A549 (cell line): ENCODE data around the gene FAM174C. TPM values are rescaled to one million over a fixed set of nuclear protein-coding genes. Genes with fewer than 3 reads are reported as not detected.

Experiments
- ATAC-seq, 2 experiments: fragments of 200-7000 bp in 1 of 2; fragments of >200 bp in 1 of 2; cut with Nextera tagmentation in 1 of 2; cut with Tn5 transposase in 1 of 2; 3 replicates each; pipeline versions ENCODE4 v1.8.0 to v1.9.1; 2018 to 2020; ENCODE audit warnings: mild to moderate bottlenecking in 1 of 2, moderate library complexity in 1 of 2
- CTCF ChIA-PET: fragments of 300-600 bp; sonication (Branson Sonifier 250); formaldehyde crosslinking; extraction: SDS; loops from one replicate; lab custom pipeline; 2021; ENCODE audit warnings: antibody characterized with exemption, inconsistent platforms; lab: Yijun Ruan, JAX
- POLR2A ChIA-PET: fragments of 350-600 bp; formaldehyde crosslinking; extraction: SDS; loops from one replicate; lab custom pipeline; 2021; ENCODE audit warnings: antibody characterized with exemption, inconsistent platforms; lab: Yijun Ruan, JAX
- DNase-seq, 2 experiments: peaks; one replicate each; pipeline versions ENCODE4 v3.0.0 to v3.0.0-alpha.2; 2011 to 2016; ENCODE audit warnings: low read depth in 1 of 2, low spot score in 1 of 2
- FAIRE-seq: peaks from 2 replicates; lab custom pipeline; 2011; peaks lifted over from hg19 to GRCh38; lab: Jason Lieb, UNC
- H3K27ac ChIP-seq, 2 experiments: fragments of >200 bp; sonication (Bioruptor Twin); formaldehyde crosslinking; 3 replicates each; pipeline ENCODE4 v1.5.1; 2016 to 2017
- H3K4me1 ChIP-seq: fragments of >200 bp; sonication (Bioruptor Twin); formaldehyde crosslinking; 3 replicates; pipeline ENCODE4 v1.6.1; 2016
- H3K4me2 ChIP-seq: fragments of >200 bp; sonication (Bioruptor Twin); formaldehyde crosslinking; 3 replicates; pipeline ENCODE4 v1.6.1; 2016
- H3K4me3 ChIP-seq: fragments of >200 bp; sonication (Bioruptor Twin); formaldehyde crosslinking; 3 replicates; pipeline ENCODE4 v1.5.1; 2016
- H3K9me3 ChIP-seq: fragments of >200 bp; sonication (Bioruptor Twin); formaldehyde crosslinking; 3 replicates; pipeline ENCODE4 v1.6.1; 2016
- ATOH8 ChIP-seq: fragments of 250-450 bp; sonication (Bioruptor Pico); IDR thresholded peaks from 2 replicates; pipeline ENCODE4 v1.5.0; 2020; ENCODE audit warnings: low read depth, mild to moderate bottlenecking, moderate library complexity
- BHLHE40 ChIP-seq: IDR thresholded peaks from 2 replicates; pipeline ENCODE4 v1.6.1; 2012; ENCODE audit warnings: low read depth, low read length, inconsistent platforms
- CBX8 ChIP-seq: fragments of 200-600 bp; sonication (generic); IDR thresholded peaks from 2 replicates; pipeline ENCODE4 v1.6.1; 2016
- CEBPB ChIP-seq, 2 experiments: fragments of >200 bp in 1 of 2; sonication (Bioruptor Twin) in 1 of 2; formaldehyde crosslinking in 1 of 2; IDR thresholded peaks; 2 replicates each; pipeline ENCODE4 v1.6.1; 2012 to 2016
- ELK1 ChIP-seq: fragments of 150-350 bp; IDR thresholded peaks from 2 replicates; pipeline ENCODE4 v1.6.1; 2014; ENCODE audit warnings: low read depth, mild to moderate bottlenecking, low read length
- GATA3 ChIP-seq: IDR thresholded peaks from 2 replicates; pipeline ENCODE4 v1.6.1; 2012; ENCODE audit warnings: borderline replicate concordance
- HDAC2 ChIP-seq: fragments of 200-600 bp; sonication (generic); IDR thresholded peaks from 2 replicates; pipeline ENCODE4 v1.6.1; 2016
- HES2 ChIP-seq: fragments of >200 bp; sonication (Bioruptor Twin); formaldehyde crosslinking; IDR thresholded peaks from 2 replicates; pipeline ENCODE4 v1.6.1; 2016
- HEYL ChIP-seq: fragments of 250-450 bp; sonication (Bioruptor Pico); IDR thresholded peaks from 2 replicates; pipeline ENCODE4 v1.8.0; 2021; ENCODE audit warnings: mild to moderate bottlenecking, moderate library complexity
- HOXB5 ChIP-seq: fragments of 250-450 bp; sonication (Bioruptor Pico); IDR thresholded peaks from 2 replicates; pipeline ENCODE4 v1.5.0; 2020; ENCODE audit warnings: mild to moderate bottlenecking, moderate library complexity
- KDM1A ChIP-seq: fragments of 200-600 bp; sonication (generic); IDR thresholded peaks from 2 replicates; pipeline ENCODE4 v1.6.1; 2016; ENCODE audit warnings: low read depth, mild to moderate bottlenecking
- MYC ChIP-seq: IDR thresholded peaks from 2 replicates; pipeline ENCODE4 v1.6.1; 2012; ENCODE audit warnings: mild to moderate bottlenecking, inconsistent platforms, low read length, improper control_type of control experiment, borderline replicate concordance
- NR3C1 ChIP-seq: fragments of >200 bp; sonication (Bioruptor Twin); formaldehyde crosslinking; IDR thresholded peaks from 3 replicates; pipeline ENCODE4 v1.6.1; 2017
- PHF8 ChIP-seq: fragments of 200-600 bp; sonication (generic); IDR thresholded peaks from 2 replicates; pipeline ENCODE4 v1.6.1; 2016; ENCODE audit warnings: low read depth, mild to moderate bottlenecking, antibody characterized with exemption, moderate library complexity, borderline replicate concordance
- RCOR1 ChIP-seq: fragments of 150-350 bp; IDR thresholded peaks from 2 replicates; pipeline ENCODE4 v1.6.1; 2014; ENCODE audit warnings: antibody characterized with exemption, low read length, low read depth
- RFX5 ChIP-seq: fragments of 450-650 bp; IDR thresholded peaks from 2 replicates; pipeline ENCODE4 v1.7.1; 2014; ENCODE audit warnings: antibody characterized with exemption, mild to moderate bottlenecking, moderate library complexity
- RNF2 ChIP-seq: fragments of 200-600 bp; sonication (generic); IDR thresholded peaks from 2 replicates; pipeline ENCODE4 v1.6.1; 2016; ENCODE audit warnings: low read depth, mild to moderate bottlenecking, antibody characterized with exemption, moderate library complexity, borderline replicate concordance
- SREBF2 ChIP-seq: fragments of 450-650 bp; IDR thresholded peaks from 2 replicates; pipeline ENCODE4 v1.6.1; 2014; ENCODE audit warnings: mild to moderate bottlenecking, moderate library complexity
- TFCP2L1 ChIP-seq: fragments of 250-450 bp; sonication (Bioruptor Pico); IDR thresholded peaks from 2 replicates; pipeline ENCODE4 v1.5.0; 2021; ENCODE audit warnings: mild to moderate bottlenecking
- TP53 ChIP-seq: fragments of 250-450 bp; sonication (Bioruptor Pico); IDR thresholded peaks from 2 replicates; pipeline ENCODE4 v1.5.0; 2021; ENCODE audit warnings: mild to moderate bottlenecking, moderate library complexity
- ZC3H11A ChIP-seq: fragments of 450-650 bp; IDR thresholded peaks from 2 replicates; pipeline ENCODE4 v1.6.1; 2014; ENCODE audit warnings: antibody characterized with exemption, mild to moderate bottlenecking
- ZFP36 ChIP-seq: fragments of 450-650 bp; IDR thresholded peaks from 2 replicates; pipeline ENCODE4 v1.6.1; 2014; ENCODE audit warnings: borderline replicate concordance; ENCODE audit not compliant: partially characterized antibody
- WGBS: methylation state at CpG from one replicate; pipeline ENCODE4 v1.1.6; 2017; ENCODE audit errors: missing lambda C conversion rate; 5-methylcytosine and 5-hydroxymethylcytosine counted together
- polyA plus RNA-seq, 4 experiments: library from polyadenylated mRNA; depleted of rRNA in 3 of 4; stranded (reverse); fragments of >200 nt; fragmentation: RNase III in 1 of 4; extraction: RNeasy Plus Mini Kit Qiagen cat#74134 plus additional on column Dnase treatment in 1 of 4; gene quantifications; 2 replicates in 3 of 4; 3 replicates in 1 of 4; pipeline ENCODE4 v1.2.3, GENCODE V29; 2011 to 2017
- TF ChIP-seq, protein P1 (sequence below): IDR thresholded peaks from 2 replicates; pipeline ENCODE4 v1.6.1; 2012
- TF ChIP-seq, protein P2 (sequence below): IDR thresholded peaks from 2 replicates; pipeline ENCODE4 v1.6.1; 2012

The FAM174C gene
- polyA plus RNA-seq, 2 of the 4 experiments (the other 2 are of a cell fraction): 24.8 to 37.1 TPM

- ChIA-PET CTCF (interaction anchor here (5.3 kb wide), 1 partner anchor 27 kb away, joined by 39 read pairs; no protein-coding TSS in a partner anchor), POLR2A (no interaction called here)
- H3K9me3 ChIP-seq: no peaks in the 10 kb centered on the region
- TF ChIP-seq KDM1A (no peak), TFCP2L1 (CRISPR knock-in tag) (no peak), RFX5 (no peak), GATA3 (no peak), PHF8 (no peak), HES2 (no peak), SREBF2 (no peak), ZC3H11A (no peak), HOXB5 (CRISPR knock-in tag) (no peak), CBX8 (no peak), ATOH8 (CRISPR knock-in tag) (no peak), MYC (no peak), RCOR1 (no peak), HDAC2 (no peak), CEBPB (IDR thresholded peaks at IDR 0.05) (no peak), ZFP36 (no peak), RNF2 (no peak)
- TF ChIP-seq, protein P1, sequence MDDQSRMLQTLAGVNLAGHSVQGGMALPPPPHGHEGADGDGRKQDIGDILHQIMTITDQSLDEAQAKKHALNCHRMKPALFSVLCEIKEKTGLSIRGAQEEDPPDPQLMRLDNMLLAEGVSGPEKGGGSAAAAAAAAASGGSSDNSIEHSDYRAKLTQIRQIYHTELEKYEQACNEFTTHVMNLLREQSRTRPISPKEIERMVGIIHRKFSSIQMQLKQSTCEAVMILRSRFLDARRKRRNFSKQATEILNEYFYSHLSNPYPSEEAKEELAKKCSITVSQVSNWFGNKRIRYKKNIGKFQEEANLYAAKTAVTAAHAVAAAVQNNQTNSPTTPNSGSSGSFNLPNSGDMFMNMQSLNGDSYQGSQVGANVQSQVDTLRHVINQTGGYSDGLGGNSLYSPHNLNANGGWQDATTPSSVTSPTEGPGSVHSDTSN: no peak
- TF ChIP-seq, protein P2, sequence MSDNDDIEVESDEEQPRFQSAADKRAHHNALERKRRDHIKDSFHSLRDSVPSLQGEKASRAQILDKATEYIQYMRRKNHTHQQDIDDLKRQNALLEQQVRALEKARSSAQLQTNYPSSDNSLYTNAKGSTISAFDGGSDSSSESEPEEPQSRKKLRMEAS: no peak
- WGBS: 98% methylated on average over 17 of the region's 26 CpGs
- DNase-seq: no peak
- H3K4me2 ChIP-seq: peak overlapping the region; percentile 97
- no peak for FAIRE-seq
- H3K27ac ChIP-seq: peak overlapping the region; percentile 99 to 100; a peak in 3 of 6 replicates
- H3K4me3 ChIP-seq: peak overlapping the region; percentile 81
- H3K4me1 ChIP-seq: peaks cover 55% of the 10 kb centered on the region
- no peak for ATAC-seq
These were observed 4.3 kb upstream of the FAM174C start for GRCh38 chr19:1270854-1271527.

DNA sequence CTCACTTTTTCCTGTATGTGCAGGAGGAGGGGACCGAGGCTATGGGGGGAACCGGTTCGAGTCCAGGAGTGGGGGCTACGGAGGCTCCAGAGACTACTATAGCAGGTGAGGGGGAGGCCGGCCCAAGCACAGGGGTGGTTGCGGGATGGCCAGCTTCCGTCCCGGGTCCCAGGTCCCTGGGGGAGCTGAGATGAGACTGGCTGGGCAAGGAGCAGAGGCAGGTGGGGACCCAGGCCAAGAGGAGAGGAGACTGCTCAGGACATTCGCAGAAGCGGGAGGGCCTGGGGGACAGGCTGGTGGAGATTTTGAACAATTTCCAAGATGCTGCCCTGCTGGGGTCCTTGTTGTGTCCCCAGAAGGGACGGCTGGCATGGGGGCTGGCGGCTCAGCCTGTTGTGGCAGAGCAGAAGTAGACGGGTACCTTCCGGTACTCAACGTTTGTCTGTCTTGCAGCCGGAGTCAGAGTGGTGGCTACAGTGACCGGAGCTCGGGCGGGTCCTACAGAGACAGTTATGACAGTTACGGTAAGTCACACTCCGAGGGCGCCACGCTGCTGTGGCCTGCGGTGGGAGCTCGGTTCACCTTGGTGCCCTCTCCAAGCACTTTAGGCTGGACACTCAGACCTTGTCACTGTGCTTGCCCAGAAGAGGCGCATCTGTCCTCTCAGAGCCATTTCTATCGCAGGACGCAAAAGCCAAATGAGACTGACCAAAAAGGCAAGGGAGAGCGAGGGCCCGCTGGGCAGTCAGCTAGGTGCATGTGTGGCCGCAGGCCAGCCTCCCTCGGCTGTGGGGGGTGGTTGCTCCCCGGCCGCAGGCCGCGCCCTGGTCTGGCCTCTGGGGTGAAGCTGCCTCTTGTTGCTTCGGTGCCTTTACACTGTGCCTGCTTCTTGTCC lies 3.6 kb upstream of the FAM174C start:
- ChIA-PET CTCF (interaction anchor here (0.7 to 5.3 kb wide), 2 partner anchors 19 to 27 kb away, joined by 3 to 39 read pairs; no protein-coding TSS in a partner anchor), POLR2A (no interaction called here)
- TF ChIP-seq TP53 (no peak), SREBF2 (no peak), BHLHE40 (no peak), ZFP36 (no peak), HEYL (CRISPR knock-in tag) (no peak), PHF8 (no peak), RCOR1 (no peak), NR3C1 (no peak), ELK1 (no peak)
- no peak overlapping the region for H3K4me3 ChIP-seq
- DNase-seq: no peak
- H3K9me3 ChIP-seq: no peaks in the 10 kb centered on the region
- FAIRE-seq: no peak
- peak overlapping the region in 1 of 2 experiments; percentile 99; a peak in 2 of 6 replicates for H3K27ac ChIP-seq
- peaks cover 59% of the 10 kb centered on the region for H3K4me1 ChIP-seq
- WGBS: 97% methylated on average over 22 of the region's 37 CpGs
- ATAC-seq: no peak
- H3K4me2 ChIP-seq: peak overlapping the region; percentile 97
